NCI-H1436 (cell line): Measurements from ENCODE around the gene HES4.
A peak's percentile ranks its signal among the peaks of the same experiment; 100 is the strongest.

Experiments
- DNase-seq: peaks from one replicate; lab custom pipeline; 2025; lab: John Stamatoyannopoulos, UW

The HES4 gene

DNA sequence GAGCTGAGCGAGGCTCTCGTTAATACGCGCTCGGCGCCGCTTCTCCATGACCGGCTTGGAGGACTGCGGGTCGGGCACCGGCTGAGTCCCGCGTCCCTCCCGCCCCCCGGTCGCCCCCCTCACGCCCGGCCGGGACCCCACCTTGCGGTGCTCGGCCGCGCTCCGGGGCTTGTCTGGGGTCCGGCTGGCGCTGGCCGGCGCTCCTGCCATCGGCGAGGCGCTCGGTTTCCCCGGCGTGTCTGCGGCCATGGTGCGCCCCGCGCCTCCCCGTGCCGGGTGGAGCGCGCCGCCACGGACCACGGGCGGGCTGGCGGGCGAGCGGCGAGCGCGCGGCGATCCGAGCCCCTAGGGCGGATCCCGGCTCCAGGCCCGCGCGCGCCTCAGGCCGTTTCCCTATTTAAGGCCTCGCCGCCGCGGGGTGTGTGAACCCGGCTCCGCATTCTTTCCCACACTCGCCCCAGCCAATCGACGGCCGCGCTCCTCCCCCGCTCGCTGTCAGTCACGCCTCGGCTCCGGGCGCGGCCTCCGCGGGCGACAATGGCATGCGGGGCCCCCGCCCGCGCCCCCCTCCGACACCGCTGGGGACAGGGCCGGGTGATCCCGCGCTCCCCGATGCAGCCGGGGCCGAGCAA is at the start of gene HES4:
Gene HES4, minus strand, starts transcription at position 373 of the 632 bp plus-strand sequence. Its CDS starts 124 bp downstream, at position 249.
- peak; percentile 67 for DNase-seq

DNA sequence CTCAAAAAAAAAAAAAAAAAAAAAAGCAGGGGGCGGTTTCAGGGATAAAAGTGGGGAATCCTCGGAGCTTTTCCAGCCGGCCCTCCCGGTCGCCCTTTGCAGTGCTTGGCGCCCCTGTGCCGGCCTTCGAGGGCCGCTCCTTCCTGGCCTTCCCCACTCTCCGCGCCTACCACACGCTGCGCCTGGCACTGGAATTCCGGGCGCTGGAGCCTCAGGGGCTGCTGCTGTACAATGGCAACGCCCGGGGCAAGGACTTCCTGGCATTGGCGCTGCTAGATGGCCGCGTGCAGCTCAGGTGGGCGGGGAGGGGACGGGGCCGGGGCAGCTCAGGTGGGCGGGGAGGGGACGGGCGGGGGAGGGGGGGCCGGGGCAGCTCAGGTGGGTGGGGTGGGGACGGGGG is 48.9 kb upstream of the HES4 start:
- DNase-seq: no peak

GRCh38 chr1:1047963-1048362 is 48.1 kb upstream of the HES4 start:
- no peak for DNase-seq

GRCh38 chr1:1047407-1047806 is 47.5 kb upstream of the HES4 start:
- no peak for DNase-seq

GRCh38 chr1:1046767-1047166 is 46.9 kb upstream of the HES4 start:
- no peak for DNase-seq

- no peak for DNase-seq
Measured at GRCh38 chr1:1046243-1046642, 46.3 kb upstream of the HES4 start.

- DNase-seq: no peak
Measured at GRCh38 chr1:1045129-1045528, 45.2 kb upstream of the HES4 start.

- DNase-seq: no peak
Measured at GRCh38 chr1:1044455-1045078, 44.7 kb upstream of the HES4 start.

- no peak for DNase-seq
Measured at GRCh38 chr1:1043921-1044320, 44.0 kb upstream of the HES4 start.

- DNase-seq: no peak
Measured at GRCh38 chr1:1043411-1043810, 43.5 kb upstream of the HES4 start.

DNA sequence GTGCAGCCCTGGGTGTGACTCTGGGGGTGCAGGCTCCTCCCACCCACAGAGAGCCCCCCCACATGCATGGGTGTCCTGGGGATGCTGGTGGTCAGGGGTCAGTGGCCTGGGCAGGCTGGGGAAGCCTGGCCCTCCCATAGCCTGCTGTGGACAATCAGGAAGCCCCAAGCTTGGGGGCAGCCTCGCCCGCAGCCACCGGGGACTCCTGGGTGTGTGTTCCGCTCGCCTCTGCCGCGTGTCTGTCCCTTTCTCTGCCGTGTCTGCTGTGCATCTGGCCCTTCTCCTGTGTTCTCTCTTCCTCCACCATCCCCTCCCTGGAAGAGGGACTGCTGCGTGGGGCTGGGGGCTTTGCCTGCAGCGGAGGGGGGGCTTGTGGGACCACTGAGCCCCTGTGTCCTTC is 42.9 kb upstream of the HES4 start:
- DNase-seq: no peak

- DNase-seq: no peak
Measured at GRCh38 chr1:1041873-1042272, 42.0 kb upstream of the HES4 start.

GRCh38 chr1:1041092-1041523 is 41.2 kb upstream of the HES4 start:
- DNase-seq: no peak

DNA sequence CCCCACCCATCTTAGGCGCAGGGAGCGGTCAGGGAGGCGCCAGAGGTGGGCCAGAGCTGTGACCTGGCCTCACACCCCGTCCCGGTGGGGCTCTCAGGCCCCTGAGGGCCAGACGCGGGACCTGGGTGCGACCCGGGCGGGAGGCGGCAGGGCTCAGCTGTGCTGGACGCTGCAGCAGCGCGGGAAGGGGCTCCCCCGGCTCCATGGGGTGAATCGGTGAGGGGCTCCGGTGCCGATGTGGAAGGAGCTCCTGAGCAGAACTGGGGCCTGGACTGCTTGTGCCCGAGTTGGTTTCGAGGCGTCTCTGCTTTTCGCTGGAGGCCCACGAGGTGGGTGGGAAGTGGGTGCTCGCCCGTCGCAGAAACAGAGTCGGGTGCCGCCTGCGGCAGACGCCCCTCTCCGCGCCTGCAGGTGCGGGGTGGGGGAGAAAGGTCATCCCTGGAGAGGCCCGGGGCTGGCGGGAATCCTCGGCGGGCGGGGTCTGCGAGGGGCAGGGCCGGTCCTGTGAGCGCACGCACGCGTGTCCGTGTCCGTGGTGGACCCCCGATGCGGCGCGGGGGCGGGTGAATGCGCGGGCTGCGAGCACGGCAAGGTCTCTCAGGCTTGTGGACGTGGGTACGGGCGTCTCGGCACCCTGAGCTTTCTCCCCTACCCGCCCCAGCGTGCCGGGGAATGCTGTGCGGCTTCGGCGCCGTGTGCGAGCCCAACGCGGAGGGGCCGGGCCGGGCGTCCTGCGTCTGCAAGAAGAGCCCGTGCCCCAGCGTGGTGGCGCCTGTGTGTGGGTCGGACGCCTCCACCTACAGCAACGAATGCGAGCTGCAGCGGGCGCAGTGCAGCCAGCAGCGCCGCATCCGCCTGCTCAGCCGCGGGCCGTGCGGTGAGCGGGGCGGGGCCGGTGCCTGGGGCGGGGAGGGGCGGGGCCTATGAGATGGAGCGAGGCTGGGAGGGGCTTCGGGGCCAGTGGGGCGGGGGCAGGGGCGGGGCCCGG is 40.4 kb upstream of the HES4 start:
- peak; percentile 75 for DNase-seq

GRCh38 chr1:1039145-1039910 is 39.4 kb upstream of the HES4 start:
- no peak for DNase-seq

- DNase-seq: no peak
Measured at GRCh38 chr1:1038694-1039093, 38.8 kb upstream of the HES4 start.

DNA sequence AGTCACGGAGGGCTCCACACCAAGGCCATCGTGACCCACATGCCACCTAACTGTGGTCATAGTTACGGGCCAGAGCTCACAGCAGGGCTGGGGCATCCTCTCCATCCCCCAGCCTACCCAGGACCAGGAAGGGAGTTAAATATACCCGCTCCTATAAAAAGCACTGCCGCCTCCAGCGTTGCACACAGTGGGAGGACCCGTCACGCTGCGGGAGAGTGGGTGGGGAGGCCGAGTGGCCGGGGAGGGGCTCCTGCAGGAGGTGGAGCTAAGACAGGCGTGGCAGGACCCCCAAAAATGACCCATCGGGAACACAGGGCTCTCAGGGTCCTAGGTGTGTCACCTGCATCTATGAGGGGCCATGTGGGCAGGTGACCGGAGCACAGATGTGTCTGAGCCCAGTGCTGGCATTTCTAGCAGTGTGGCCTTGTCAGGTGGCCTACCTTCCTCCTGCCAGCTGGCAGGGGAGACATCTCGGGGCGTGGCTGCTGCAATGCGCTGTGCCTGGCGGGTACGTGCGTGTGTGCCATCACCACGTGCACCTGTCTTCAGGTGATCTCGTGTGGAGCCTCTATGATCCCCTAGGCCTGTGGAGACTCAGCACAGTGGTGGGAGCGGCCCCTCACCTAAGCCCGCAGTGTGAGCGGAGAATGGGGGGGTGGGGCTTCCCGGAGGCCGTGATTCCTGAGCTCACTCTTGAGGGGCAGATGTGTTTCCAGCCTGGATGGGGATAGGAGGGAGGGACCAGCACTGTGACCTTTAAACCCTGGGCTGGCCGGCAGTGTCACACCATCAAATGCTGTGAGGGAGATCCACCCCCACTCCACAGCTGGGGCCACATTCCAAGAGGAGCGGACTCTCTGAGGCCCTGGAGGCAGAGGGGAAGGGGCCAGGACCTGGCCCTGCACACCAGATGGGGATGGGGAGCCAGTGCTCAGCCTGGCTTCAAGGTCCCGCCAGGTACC is 37.8 kb upstream of the HES4 start:
- no peak for DNase-seq

DNA sequence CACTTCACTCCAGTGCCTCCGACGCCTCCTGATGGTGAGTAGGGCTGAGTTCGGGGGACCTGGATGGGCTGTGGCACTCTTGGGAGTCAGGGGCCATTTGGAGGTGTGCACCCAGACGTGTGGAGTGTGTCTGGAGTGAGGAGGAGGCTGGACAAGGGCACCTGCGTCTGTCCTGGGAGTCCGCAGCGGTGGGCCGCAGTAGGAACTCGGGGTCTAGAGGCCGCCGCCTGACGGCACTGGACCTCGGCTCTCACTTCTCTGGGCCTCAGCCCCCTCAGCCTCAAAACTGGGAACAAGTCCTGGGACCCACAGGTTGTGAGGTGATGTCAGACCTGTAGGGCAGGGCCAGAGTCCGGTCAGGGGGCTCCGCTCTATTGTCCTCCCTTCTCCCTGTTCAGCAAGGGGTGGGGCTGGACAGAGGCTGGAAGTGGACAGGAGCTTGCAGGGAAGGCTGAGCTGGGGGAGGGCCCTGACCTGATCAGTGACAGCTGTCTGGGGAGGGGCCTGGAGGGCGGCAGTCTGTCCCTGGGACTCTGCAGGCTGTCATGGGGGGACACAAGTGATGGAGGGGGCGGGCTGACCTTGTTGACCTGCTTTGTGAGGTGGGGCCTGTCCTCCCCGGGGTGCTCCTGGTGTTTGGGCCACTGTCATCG is 35.5 kb upstream of the HES4 start:
- DNase-seq: no peak

DNA sequence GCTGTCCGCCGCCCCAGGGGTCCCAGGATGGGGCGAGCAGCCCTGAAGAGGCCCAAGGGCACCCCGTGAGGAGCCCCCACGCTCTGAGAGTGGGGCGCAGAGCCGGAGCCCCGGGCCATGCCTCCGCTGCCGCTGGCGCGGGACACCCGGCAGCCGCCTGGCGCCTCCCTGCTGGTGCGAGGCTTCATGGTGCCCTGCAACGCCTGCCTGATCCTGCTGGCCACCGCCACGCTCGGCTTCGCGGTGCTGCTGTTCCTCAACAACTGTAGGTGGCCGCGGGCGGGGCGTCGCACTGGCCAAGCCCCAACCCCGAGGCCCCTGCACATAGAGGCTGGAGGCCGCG is 34.5 kb upstream of the HES4 start:
- no peak for DNase-seq

DNA sequence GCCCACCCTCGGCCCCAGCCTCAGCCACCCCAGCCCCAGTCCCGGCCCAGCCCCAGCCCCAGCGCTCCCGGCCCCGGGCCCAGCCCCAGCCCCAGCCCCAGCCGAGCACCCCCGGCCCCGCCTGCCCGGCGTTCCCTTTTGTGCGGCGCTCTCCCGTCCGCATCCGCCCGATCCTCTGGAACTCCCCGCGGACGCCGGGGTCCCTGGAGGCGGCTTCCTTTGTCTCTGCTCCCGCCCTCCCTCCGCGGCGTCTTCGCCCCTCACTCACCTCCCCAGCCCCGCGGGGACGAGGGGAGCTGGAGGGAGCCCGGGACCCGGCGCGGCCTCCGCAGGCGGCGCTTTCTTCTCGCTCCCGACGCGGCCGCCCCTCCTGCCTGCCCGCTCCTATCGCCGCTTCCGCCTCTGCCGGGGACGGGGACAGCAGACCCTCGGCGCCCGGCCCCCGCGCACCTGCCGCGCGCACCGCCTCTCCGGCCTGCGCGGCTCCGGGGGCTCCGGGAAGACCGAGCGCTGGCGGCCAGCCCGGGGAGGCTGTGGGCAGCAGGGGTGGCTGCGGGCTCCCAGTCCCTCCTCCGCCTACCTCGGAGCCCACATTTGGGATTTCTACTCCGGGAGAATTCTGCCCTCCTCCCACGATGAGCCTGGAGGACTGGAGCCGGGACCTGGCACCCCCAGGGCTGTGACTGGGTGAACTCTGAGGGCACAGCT is 34.0 kb upstream of the HES4 start:
- no peak for DNase-seq
